C4-2B (cell line): ENCODE results near the gene GLI1.

ENCODE experiments used
- CTCF ChIP-seq: fragments of 450-650 bp; conservative IDR thresholded peaks from 2 replicates; pipeline ENCODE4 v1.5.1; 2017; ENCODE audit warnings: mild to moderate bottlenecking
- ZFX ChIP-seq: fragments of 450-650 bp; IDR thresholded peaks from 2 replicates; pipeline ENCODE4 v1.6.1; 2017

- TF ChIP-seq CTCF, result no peak
- no peak for TF ChIP-seq ZFX
Observed at GRCh38 chr12:57470970-57471656, 11.5 kb downstream of the GLI1 start.
